Gastroesophageal sphincter (tissue), 4 donors: ENCODE data around the gene AGPAT3. TPM values are rescaled to one million over a fixed set of nuclear protein-coding genes. Genes with fewer than 3 reads are reported as not detected.
A peak's percentile ranks its signal among the peaks of the same experiment; 100 is the strongest.

Source experiments
- ATAC-seq: fragments of 150-250 bp; one replicate; pipeline ENCODE4 v1.9.1; 2016; ENCODE audit warnings: mild to moderate bottlenecking, moderate library complexity
- H3K27ac ChIP-seq, 4 donors: fragments of 200-600 bp; sonication (generic) in 3 of 4; 1 replicate in 3 of 4; 2 replicates in 1 of 4; pipeline ENCODE4 v1.5.1; 2016 to 2019
- H3K27me3 ChIP-seq: fragments of 200-600 bp; sonication (generic); one replicate; pipeline ENCODE4 v1.5.1; 2019
- H3K36me3 ChIP-seq, 2 donors: fragments of 200-600 bp; sonication (generic); one replicate each; pipeline ENCODE4 v1.5.1; 2019; ENCODE audit warnings: control low read depth in 1 of 2
- H3K4me1 ChIP-seq, 3 donors: fragments of 200-600 bp; sonication (generic); 1 replicate in 2 of 3; 2 replicates in 1 of 3; pipeline ENCODE4 v1.5.1; 2016 to 2019; ENCODE audit warnings: control low read depth in 2 of 3
- H3K4me3 ChIP-seq, 2 donors: fragments of 200-600 bp; sonication (generic); one replicate each; pipeline ENCODE4 v1.5.1; 2019; ENCODE audit warnings: mild to moderate bottlenecking in 1 of 2, moderate library complexity in 1 of 2
- H3K9me3 ChIP-seq, 3 donors: fragments of 200-600 bp; sonication (generic); one replicate each; pipeline ENCODE4 v1.5.1; 2017 to 2019; ENCODE audit warnings: control low read depth in 2 of 3
- EP300 ChIP-seq: sonication (generic); formaldehyde crosslinking; IDR thresholded peaks from one replicate; pipeline ENCODE4 v1.6.1; 2017; ENCODE audit warnings: antibody characterized with exemption, mild to moderate bottlenecking
- POLR2A ChIP-seq, 2 donors: fragments of 450-650 bp; IDR thresholded peaks; one replicate each; pipeline ENCODE4 v1.6.1; 2017; ENCODE audit warnings: antibody characterized with exemption in 2 of 2, mild to moderate bottlenecking in 2 of 2, moderate library complexity in 1 of 2
- POLR2AphosphoS5 ChIP-seq: sonication (generic); formaldehyde crosslinking; IDR thresholded peaks from one replicate; pipeline ENCODE4 v1.6.1; 2017; ENCODE audit warnings: antibody characterized with exemption
- WGBS, 2 donors: methylation state at CpG; one replicate each; pipeline ENCODE4 v1.1.5; 2018; ENCODE audit warnings: low coverage in 1 of 2; 5-methylcytosine and 5-hydroxymethylcytosine counted together
- total RNA-seq, 4 donors: library from RNA; depleted of rRNA; stranded (reverse); fragments of >200 nt; gene quantifications; one replicate each; pipeline ENCODE4 v1.1.0, GENCODE V29; 2016
- TF ChIP-seq, protein P1 (sequence below), 4 experiments: fragments of 200-600 bp in 2 of 4; fragments of 450-650 bp in 2 of 4; sonication (generic) in 1 of 4; IDR thresholded peaks; one replicate each; pipeline ENCODE4 v1.5.1; 2017 to 2019; ENCODE audit warnings: antibody characterized with exemption in 4 of 4, mild to moderate bottlenecking in 2 of 4, moderate library complexity in 2 of 4

The AGPAT3 gene
- total RNA-seq, 4 donors from 2014 or later: 27.1 to 46.9 (median 32.2) TPM

DNA sequence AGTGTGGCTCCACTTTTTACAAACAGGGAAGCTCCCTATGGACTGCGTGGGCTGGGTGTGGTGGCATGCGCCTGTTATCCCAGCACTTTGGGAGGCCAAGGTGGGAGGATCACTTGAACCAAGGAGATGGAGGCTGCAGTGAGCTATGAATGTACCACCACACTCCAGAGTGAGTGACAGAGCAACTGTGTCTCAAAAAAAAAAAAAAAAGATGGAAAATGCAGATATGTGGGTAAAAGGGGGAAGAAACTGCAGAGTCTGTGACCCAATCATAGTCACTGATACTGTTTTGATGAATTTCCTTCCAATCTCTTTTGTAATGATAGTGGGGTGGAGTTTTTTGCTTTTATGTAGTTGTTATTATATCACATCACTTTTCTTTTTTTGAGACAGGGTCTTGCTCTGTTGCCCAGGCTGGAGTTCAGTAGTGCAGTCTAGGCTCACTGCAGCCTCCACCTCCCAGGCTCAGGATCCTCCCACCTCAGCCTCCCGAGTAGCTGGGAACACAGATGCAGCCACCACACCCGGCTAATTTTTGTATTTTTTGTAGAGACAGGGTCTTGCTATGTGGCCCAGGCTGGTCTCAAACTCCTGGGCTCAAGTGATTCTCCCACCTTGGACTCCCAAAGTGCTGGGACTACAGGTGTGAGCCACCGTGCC, 138.4 kb downstream of the AGPAT3 start:
- H3K4me3 ChIP-seq: no peak overlapping the region
- no peaks in the 10 kb centered on the region for H3K4me1 ChIP-seq
- 67 to 87% methylated on average over 1 to 4 of the region's 5 CpGs for WGBS, 2 donors
- no peak overlapping the region for H3K27ac ChIP-seq
- peaks cover 7% of the 10 kb centered on the region for H3K27me3 ChIP-seq
- no peak for ATAC-seq
- TF ChIP-seq EP300: no peak
- TF ChIP-seq POLR2A (IDR thresholded peaks at IDR 0.05): no peak
- TF ChIP-seq POLR2AphosphoS5: no peak
- TF ChIP-seq, protein P1, sequence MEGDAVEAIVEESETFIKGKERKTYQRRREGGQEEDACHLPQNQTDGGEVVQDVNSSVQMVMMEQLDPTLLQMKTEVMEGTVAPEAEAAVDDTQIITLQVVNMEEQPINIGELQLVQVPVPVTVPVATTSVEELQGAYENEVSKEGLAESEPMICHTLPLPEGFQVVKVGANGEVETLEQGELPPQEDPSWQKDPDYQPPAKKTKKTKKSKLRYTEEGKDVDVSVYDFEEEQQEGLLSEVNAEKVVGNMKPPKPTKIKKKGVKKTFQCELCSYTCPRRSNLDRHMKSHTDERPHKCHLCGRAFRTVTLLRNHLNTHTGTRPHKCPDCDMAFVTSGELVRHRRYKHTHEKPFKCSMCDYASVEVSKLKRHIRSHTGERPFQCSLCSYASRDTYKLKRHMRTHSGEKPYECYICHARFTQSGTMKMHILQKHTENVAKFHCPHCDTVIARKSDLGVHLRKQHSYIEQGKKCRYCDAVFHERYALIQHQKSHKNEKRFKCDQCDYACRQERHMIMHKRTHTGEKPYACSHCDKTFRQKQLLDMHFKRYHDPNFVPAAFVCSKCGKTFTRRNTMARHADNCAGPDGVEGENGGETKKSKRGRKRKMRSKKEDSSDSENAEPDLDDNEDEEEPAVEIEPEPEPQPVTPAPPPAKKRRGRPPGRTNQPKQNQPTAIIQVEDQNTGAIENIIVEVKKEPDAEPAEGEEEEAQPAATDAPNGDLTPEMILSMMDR (IDR thresholded peaks at IDR 0.05): no peak
- no peaks in the 10 kb centered on the region for H3K9me3 ChIP-seq
- no peaks in the 10 kb centered on the region for H3K36me3 ChIP-seq

DNA sequence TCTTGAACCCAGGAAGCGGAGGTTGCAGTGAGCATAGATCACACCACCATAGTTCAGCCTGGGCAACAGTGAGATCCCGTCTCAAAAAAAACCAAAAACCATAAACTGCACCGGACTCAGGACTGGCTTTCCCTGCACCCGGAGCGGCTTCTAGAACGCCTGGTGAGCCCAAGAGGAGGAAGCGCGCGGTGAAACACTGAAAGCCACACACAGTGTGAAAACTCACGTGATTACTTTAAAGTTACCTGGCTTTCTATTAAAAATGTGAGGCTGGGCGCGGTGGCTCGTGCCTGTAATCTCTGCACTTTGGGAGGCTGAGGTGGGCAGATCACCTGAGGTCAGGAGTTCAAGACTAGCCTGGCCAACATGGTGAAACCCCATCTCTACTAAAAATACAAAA, 140.0 kb downstream of the AGPAT3 start:
- TF ChIP-seq EP300 (no peak), POLR2AphosphoS5 (no peak), POLR2A (IDR thresholded peaks at IDR 0.05) (no peak)
- TF ChIP-seq, protein P1 (IDR thresholded peaks at IDR 0.05): no peak
- Histone ChIP-seq H3K4me1 (no peaks in the 10 kb centered on the region), H3K27ac (no peak overlapping the region), H3K36me3 (no peaks in the 10 kb centered on the region), H3K9me3 (no peaks in the 10 kb centered on the region), H3K27me3 (peaks cover 7% of the 10 kb centered on the region), H3K4me3 (no peak overlapping the region)
- ATAC-seq: no peak
- WGBS, 2 donors: 86 to 89% methylated on average over 10 to 13 of the region's 13 CpGs

DNA sequence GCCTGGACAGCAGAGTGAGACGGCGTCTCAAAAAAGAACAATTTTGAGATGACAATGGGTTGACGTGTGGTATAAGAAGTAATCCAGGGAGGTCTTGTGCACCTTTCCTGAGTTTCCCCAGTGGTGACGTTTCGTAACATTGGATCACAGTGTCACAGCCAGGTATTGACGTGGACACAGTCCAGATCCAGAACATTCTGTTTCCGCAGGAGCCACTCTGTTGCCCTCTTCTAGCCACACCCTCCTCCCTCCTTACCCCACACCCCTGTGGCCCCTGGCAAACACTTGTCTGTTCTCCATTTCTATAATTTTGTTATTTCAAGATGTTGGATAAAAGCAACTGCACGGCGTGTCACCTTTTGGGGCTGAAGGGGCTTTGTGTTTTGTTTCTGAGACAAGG, 140.6 kb downstream of the AGPAT3 start:
- WGBS, 2 donors: 89% methylated on average over 9 of the region's 9 CpGs; no CpG with 5 or more reads in 1 of the 2 donors
- Histone ChIP-seq H3K4me1 (peaks cover 0 to under 1% (median 0%) of the 10 kb centered on the region in 3 donors), H3K27me3 (peaks cover 7% of the 10 kb centered on the region), H3K4me3 (no peak overlapping the region), H3K27ac (peak overlapping the region in 3 of 4 donors; percentile 37 to 66 (median 48)), H3K9me3 (no peaks in the 10 kb centered on the region), H3K36me3 (no peaks in the 10 kb centered on the region)
- ATAC-seq: no peak
- no peak for TF ChIP-seq POLR2AphosphoS5
- no peak for TF ChIP-seq POLR2A (IDR thresholded peaks at IDR 0.05)
- TF ChIP-seq, protein P1 (IDR thresholded peaks at IDR 0.05): no peak
- TF ChIP-seq EP300: no peak

DNA sequence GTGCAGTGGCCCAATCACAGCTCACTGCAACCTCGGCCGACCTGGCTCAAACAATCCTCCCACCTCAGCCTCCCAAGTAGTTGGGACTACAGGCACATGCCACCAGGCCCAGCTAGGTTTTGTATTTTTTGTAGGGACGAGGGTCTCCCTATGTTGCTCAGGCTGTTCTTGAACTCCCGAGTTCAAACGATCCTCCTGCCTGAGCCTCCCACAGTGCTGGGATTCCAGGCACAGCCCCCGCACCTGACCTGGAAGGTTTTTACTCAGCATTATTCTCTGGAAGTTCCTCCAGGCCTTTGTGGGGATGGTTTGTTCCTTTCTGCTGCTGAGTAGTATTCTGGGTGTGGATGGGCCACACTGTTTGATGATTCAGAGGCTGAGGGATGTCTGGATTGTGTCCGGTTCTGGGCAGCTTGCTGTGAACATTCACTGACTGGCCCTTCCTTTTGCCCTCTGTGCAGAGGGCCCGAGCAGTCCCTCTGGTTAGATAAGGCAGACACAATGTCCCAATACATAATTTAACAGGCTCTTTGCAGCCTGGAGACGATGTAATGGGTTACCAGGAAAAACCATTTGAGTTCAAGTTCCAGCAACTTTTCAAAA, 141.1 kb downstream of the AGPAT3 start:
- WGBS, 2 donors: 68 to 83% methylated on average over 4 to 6 of the region's 9 CpGs
- TF ChIP-seq POLR2A (IDR thresholded peaks at IDR 0.05) (no peak), EP300 (no peak), POLR2AphosphoS5 (peak; percentile 53)
- TF ChIP-seq, protein P1 (IDR thresholded peaks at IDR 0.05): no peak
- peak overlapping the region in 3 of 4 donors; percentile 37 to 66 (median 48) for H3K27ac ChIP-seq
- H3K27me3 ChIP-seq: peaks cover 1% of the 10 kb centered on the region
- H3K4me1 ChIP-seq: peaks cover 0 to 6% (median 2%) of the 10 kb centered on the region in 3 donors
- ATAC-seq: peak; percentile 81
- no peaks in the 10 kb centered on the region for H3K9me3 ChIP-seq
- no peaks in the 10 kb centered on the region for H3K36me3 ChIP-seq
- no peak overlapping the region for H3K4me3 ChIP-seq

DNA sequence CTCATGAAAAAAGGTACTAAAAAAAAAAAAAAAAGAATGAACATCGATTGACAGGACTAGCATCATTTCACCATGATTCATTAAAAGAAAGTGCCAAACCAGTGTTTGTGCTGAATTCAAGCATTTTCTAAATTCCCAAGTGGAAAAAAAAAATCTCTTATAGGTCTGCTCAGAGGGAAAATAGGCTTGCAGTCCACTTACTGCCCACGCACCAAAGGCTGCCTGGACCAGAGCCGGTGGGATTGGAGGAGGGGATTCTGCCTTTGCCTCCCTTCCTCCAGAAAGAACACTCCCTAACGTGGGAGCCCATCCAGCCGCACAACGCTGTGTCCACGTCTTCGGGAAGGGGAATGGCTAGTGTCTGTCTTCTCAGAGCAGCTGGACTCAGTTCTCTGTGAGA, 141.6 kb downstream of the AGPAT3 start:
- H3K36me3 ChIP-seq: no peaks in the 10 kb centered on the region
- no peak for TF ChIP-seq POLR2AphosphoS5
- TF ChIP-seq, protein P1 (IDR thresholded peaks at IDR 0.05): no peak
- no peak for TF ChIP-seq POLR2A (IDR thresholded peaks at IDR 0.05)
- TF ChIP-seq EP300: no peak
- H3K4me1 ChIP-seq: peaks cover 0 to 11% (median 4%) of the 10 kb centered on the region in 3 donors
- no peak overlapping the region for H3K4me3 ChIP-seq
- 55 to 71% methylated on average over 7 to 8 of the region's 8 CpGs for WGBS, 2 donors
- H3K27ac ChIP-seq: peak overlapping the region in 2 of 4 donors; percentile 48 to 51
- no peak for ATAC-seq
- H3K9me3 ChIP-seq: no peaks in the 10 kb centered on the region
- H3K27me3 ChIP-seq: no peaks in the 10 kb centered on the region
